Putamen (tissue), 1 donor: ENCODE measurements around the gene ALDH1A1.

Experiments used
- DNase-seq: peaks from one replicate; pipeline ENCODE4 v3.0.0-alpha.2; 2016; ENCODE audit warnings: low spot score

ALDH1A1 gene

GRCh38 chr9:72917892-72918509 lies 34.9 kb downstream of the ALDH1A1 start:
- no peak for DNase-seq

GRCh38 chr9:72915659-72916058 lies 37.2 kb downstream of the ALDH1A1 start:
- no peak for DNase-seq

DNA sequence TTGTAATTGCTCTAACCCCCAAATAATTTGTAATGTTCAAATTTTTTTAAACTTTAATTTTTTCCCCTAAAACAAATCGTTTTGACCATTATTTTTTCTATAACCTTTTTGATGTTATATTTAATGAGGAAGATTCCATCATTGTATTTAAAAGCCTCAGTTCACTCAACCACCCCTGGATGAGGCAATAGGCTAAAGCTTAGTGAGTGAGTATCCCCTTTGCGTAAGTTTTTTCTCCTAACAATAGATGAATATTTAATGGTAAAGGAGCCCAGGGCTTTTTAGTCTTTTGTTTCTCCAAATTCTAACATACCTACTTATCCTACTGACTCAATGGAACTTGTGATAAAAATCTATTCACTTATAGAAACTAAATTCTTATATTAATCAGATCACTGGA lies 38.1 kb downstream of the ALDH1A1 start:
- no peak for DNase-seq

- DNase-seq = no peak
These were observed 39.4 kb downstream of the ALDH1A1 start for GRCh38 chr9:72913382-72914009.

DNA sequence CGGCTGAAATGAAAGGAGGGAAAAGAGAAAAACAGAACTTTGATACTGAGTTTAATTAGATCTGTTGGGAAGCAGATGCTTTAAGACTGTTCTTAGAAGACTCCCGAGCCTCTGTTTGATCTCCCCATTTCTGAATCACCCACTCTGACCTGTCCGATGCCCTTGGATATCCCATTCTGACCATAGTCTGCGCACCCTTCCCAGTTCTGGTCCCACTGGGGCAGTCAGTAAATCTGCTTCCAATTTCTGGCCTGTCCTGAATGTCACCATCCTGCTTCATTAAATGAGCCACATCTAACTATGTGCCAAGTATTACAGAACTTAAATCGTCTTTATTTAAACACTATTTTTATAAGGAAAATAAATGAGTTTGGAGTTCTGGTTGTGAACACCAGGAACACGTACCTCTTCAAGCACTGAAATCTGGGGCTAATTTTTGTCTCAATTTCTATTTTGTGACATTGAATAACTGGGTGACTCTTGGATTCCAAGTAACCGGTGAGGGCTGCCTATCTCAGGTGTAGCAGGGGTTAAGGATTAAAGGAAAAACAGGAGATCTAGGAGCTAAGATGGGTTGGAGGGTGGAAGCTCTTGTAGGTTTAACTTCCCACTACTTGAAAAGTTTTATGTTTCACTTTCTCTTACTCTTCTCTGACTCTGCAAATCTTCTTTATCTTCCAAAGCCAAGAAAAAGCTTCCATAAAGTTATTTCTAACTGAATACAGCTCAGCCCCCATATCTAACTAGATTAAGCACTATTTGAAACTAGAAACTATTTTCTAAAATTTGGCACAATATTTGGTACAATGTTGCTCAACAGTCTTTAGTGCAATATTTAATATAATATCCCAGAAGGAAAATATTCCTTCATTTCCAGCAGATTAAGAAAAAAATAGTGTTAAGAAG lies 40.1 kb downstream of the ALDH1A1 start:
- no peak for DNase-seq

GRCh38 chr9:72911816-72912215 lies 41.0 kb downstream of the ALDH1A1 start:
- DNase-seq = no peak

- DNase-seq = no peak
These were observed 41.5 kb downstream of the ALDH1A1 start for GRCh38 chr9:72911247-72911775.

DNA sequence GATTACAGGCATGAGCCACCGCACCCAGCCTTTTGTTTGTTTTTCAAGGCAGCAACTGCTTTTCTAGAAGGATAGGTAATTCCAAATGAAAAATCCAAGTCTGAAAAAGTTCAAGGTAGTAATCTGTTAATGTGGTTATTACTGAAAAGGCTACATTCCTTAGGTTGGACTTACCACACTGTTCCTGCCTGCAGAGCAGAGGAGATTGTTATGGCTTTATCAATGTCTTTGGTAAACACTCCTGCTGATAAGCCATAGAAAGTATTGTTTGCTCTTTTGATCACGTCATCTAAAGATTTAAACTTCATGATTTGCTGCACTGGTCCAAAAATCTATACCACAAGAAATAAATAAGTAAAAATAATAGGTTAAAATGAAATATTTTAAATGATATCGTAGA lies 43.4 kb downstream of the ALDH1A1 start:
- DNase-seq = no peak

DNA sequence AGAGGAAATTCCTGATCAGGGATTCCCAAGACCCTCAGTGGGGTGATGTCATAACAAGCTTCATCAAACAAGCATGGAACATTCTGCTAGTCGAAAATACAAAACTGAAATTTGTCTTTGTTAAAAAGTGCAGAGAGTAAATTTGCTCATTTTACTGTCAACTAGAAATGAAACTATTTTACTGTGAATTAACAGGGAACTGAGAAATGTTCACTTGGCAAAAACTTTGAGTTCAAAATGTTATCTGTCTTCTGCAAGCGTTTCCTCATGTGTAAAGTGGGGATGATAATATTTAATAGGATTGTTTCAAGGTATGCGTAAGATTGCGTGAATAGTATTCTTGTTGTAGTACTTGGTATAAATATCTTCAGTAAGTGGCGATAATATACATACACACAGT lies 45.4 kb downstream of the ALDH1A1 start:
- no peak for DNase-seq

GRCh38 chr9:72906810-72907209 lies 46.0 kb downstream of the ALDH1A1 start:
- DNase-seq = no peak

DNA sequence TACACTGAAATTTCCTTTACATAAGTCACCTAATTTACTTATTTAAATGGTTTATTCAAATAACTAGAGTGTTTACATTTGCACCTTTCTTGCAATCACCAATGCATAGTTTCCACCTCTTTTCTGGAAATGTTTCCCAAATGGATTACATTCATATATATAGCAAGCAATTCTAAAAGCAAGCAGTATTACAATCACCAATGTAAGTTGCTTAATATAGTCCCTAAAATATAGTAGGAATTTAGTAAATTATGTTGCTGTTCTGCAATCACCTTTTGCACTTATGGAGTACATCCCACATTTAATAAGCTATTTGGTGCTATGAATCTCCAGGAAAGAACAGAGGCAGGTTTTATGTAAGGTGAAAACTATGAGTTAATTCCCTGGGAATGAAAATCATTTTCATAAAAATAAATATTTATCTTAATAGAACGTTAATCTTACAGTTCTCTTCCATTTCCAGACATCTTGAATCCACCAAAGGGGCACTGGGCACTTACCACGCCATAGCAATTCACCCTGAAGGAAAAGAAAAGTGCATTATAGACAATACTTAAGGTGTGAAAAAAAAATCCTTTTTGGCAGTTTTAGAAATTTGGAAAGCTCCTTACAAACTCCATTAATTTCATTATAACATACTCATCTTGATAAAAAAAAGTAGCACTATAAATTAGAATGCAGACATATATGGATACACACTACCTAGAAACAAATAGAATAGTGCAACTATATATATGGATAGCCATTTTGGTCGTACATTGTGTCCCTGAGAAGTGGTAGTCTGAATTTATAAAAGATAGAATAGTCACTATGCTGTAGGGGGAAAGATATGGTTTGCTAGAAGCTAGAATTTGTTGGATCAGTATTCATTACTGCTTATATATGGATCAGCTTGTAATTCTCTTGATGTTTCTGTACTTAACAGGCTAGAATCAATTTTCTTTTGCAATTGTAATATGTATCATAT lies 47.1 kb downstream of the ALDH1A1 start:
- DNase-seq = no peak

DNA sequence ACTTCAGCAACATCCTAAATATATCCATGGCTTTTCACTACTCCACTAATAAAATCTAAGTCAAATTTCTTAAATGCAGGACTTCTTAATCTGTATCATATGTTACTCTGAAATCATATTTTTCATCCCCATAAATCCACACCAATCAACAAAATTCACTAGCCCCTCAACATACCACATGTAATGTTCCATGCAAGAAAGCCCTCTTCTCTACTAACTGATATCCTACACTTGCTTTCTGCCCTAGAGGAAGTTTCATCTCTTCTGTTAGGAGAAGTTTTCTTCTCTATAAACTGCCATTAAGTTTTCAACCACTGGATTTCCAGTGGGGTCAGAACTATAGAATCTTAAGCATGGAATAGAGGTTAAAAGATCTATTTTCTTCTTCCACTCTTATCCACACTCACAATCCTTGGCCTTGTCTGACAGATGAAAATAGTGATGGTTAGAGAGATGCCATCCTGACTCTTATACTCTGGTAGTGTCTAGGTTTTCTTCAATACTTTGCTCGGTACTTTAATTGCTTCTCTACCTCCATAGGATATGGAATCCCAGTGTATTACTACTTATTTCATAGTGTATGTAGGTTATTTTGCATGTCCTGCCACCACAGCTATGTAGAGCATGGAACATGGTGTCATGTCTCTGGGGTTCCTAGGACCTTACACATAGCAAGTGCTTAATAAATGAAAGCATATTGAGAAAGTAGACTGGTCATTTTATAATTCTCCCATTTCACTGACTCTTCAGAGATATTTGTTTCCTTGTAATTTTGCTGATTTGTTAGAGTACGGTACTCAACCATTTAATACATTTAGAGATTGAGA lies 48.4 kb downstream of the ALDH1A1 start:
- no peak for DNase-seq

DNA sequence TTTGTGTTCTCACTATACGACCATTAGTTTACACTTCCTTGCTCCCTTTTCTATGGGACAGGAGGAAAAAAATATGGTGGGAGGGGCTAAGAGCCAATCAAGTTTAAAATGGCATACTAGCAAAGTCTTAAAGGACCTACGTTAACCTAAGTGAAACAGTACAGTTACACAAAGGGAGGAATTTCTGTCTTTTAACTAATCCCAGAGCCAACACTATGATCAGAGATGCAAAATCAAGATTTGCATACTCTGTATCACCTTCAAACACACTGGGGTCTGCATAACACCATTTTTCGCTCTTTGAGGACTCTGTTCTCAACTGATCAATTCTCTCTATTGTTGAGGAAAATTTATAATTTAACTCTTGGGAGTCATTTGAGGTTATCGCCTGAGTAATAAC lies 49.8 kb downstream of the ALDH1A1 start:
- DNase-seq = no peak

DNA sequence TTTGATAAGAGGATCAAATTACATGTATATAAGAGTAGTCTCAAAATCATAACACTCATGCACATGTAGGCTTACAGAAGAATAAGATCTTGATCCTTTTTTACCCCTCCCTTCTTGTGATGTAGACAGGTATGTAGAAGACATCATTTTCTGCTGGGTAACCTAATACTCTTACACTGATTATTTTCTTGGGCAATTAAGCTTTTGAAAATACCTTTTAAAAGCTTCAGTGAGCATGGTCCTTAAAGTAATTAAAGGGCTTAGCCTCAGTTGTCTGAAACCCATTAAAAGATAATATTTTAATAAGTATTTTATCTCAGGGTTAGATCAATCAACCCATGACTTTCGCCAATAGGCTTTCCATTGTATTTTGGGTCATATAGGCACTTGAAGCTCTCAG lies 50.6 kb downstream of the ALDH1A1 start:
- DNase-seq = no peak

GRCh38 chr9:72899734-72900477 lies 52.9 kb downstream of the ALDH1A1 start:
- DNase-seq = no peak

- DNase-seq = no peak
These were observed 53.8 kb downstream of the ALDH1A1 start for GRCh38 chr9:72898784-72899733.

DNA sequence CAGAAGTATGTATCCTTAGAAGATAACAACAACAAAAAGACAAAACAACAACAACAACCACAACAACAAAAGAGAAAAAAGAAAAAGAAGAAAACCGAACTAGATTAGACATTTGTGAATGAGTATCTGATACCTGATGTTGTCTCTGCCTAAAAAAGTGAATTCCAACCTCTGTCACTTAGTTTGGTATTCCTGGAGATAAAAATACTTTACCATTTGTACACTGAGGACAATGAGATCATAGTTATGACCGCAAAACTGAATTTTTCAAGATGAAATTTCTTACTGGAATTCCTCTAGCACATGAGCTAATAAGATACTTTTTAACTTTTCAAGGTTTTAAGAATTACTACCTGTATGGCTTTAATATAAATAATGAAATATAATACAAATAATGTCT lies 54.5 kb downstream of the ALDH1A1 start:
- no peak for DNase-seq

DNA sequence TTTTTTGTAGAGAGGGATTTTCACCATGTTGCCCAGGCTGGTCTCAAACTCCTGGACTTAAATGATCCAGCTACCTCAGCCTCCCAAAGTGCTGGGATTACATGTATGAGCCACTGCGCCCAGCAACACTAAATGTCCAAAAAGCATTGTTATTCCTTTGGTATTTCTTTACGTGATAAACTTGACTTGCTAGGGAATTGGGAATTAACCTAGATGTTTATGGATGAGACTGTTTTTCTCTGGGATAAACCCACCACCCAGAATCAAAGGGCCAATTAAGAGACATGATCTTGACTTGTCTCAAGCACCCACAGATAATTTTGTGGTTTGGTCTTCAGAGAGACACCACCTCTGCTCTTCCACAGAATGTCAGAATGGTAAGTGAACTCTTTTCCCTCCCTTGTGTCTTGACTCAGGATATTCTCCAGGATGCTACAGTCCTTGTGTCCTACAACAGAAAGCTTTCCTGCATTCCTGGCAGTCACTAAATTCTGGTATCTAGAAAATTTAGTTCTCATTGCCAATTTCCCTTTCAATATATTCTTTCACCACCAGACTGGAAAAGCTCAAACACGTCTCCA lies 55.7 kb downstream of the ALDH1A1 start:
- no peak for DNase-seq
